HL-60 (cell line): ENCODE results near the gene WDFY1.
A peak's percentile ranks its signal among the peaks of the same experiment; 100 is the strongest.

Experiments used
- DNase-seq, 2 experiments: peaks; one replicate each; pipeline ENCODE4 v3.0.0-alpha.2; 2010 to 2020; ENCODE audit warnings: low read depth in 1 of 2, low spot score in 1 of 2
- H3K27ac ChIP-seq: fragments of 250-450 bp; sonication (Bioruptor Pico); replicated peaks from 2 replicates; pipeline ENCODE4 v1.5.1; 2020; ENCODE audit warnings: mild to moderate bottlenecking, moderate library complexity
- H3K27me3 ChIP-seq: fragments of 250-450 bp; sonication (Bioruptor Pico); 2 replicates; pipeline ENCODE4 v1.5.1; 2021; ENCODE audit warnings: mild to moderate bottlenecking, moderate library complexity; ENCODE audit not compliant: insufficient read depth, poor library complexity, severe bottlenecking
- H3K4me3 ChIP-seq: replicated peaks from 2 replicates; pipeline ENCODE4 v1.5.1; 2011; ENCODE audit warnings: mild to moderate bottlenecking, control low read depth, low read length; ENCODE audit not compliant: insufficient read depth
- GABPA ChIP-seq: IDR thresholded peaks from 2 replicates; pipeline ENCODE4 v1.6.1; 2012; ENCODE audit warnings: low read depth
- POLR2AphosphoS5 ChIP-seq: IDR thresholded peaks from 2 replicates; pipeline ENCODE4 v1.6.1; 2012; ENCODE audit warnings: low read depth
- SPI1 ChIP-seq: IDR thresholded peaks from 2 replicates; pipeline ENCODE4 v1.6.1; 2012; ENCODE audit warnings: low read depth, mild to moderate bottlenecking, borderline replicate concordance
- TF ChIP-seq, protein P1 (sequence below): IDR thresholded peaks from one replicate; pipeline ENCODE4 v1.5.1; 2011; ENCODE audit warnings: low read length, control low read depth, inconsistent platforms; ENCODE audit not compliant: insufficient read depth
- TF ChIP-seq, protein P2 (sequence below): IDR thresholded peaks from 2 replicates; pipeline ENCODE4 v1.6.1; 2012; ENCODE audit warnings: low read depth; ENCODE audit not compliant: insufficient replicate concordance

WDFY1 gene

GRCh38 chr2:223932816-223933800, 12.0 kb downstream of the WDFY1 start:
- DNase-seq, result no peak
- no peak for TF ChIP-seq SPI1
- TF ChIP-seq, protein P1, sequence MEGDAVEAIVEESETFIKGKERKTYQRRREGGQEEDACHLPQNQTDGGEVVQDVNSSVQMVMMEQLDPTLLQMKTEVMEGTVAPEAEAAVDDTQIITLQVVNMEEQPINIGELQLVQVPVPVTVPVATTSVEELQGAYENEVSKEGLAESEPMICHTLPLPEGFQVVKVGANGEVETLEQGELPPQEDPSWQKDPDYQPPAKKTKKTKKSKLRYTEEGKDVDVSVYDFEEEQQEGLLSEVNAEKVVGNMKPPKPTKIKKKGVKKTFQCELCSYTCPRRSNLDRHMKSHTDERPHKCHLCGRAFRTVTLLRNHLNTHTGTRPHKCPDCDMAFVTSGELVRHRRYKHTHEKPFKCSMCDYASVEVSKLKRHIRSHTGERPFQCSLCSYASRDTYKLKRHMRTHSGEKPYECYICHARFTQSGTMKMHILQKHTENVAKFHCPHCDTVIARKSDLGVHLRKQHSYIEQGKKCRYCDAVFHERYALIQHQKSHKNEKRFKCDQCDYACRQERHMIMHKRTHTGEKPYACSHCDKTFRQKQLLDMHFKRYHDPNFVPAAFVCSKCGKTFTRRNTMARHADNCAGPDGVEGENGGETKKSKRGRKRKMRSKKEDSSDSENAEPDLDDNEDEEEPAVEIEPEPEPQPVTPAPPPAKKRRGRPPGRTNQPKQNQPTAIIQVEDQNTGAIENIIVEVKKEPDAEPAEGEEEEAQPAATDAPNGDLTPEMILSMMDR, result no peak
- TF ChIP-seq, protein P2, sequence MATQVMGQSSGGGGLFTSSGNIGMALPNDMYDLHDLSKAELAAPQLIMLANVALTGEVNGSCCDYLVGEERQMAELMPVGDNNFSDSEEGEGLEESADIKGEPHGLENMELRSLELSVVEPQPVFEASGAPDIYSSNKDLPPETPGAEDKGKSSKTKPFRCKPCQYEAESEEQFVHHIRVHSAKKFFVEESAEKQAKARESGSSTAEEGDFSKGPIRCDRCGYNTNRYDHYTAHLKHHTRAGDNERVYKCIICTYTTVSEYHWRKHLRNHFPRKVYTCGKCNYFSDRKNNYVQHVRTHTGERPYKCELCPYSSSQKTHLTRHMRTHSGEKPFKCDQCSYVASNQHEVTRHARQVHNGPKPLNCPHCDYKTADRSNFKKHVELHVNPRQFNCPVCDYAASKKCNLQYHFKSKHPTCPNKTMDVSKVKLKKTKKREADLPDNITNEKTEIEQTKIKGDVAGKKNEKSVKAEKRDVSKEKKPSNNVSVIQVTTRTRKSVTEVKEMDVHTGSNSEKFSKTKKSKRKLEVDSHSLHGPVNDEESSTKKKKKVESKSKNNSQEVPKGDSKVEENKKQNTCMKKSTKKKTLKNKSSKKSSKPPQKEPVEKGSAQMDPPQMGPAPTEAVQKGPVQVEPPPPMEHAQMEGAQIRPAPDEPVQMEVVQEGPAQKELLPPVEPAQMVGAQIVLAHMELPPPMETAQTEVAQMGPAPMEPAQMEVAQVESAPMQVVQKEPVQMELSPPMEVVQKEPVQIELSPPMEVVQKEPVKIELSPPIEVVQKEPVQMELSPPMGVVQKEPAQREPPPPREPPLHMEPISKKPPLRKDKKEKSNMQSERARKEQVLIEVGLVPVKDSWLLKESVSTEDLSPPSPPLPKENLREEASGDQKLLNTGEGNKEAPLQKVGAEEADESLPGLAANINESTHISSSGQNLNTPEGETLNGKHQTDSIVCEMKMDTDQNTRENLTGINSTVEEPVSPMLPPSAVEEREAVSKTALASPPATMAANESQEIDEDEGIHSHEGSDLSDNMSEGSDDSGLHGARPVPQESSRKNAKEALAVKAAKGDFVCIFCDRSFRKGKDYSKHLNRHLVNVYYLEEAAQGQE, result no peak
- TF ChIP-seq POLR2AphosphoS5, result no peak
- TF ChIP-seq GABPA, result no peak
- H3K4me3 ChIP-seq, result no peak overlapping the region
- no peaks in the 10 kb centered on the region for H3K27me3 ChIP-seq
- H3K27ac ChIP-seq, result no peak overlapping the region

- Histone ChIP-seq H3K27me3 (no peaks in the 10 kb centered on the region), H3K4me3 (no peak overlapping the region), H3K27ac (no peak overlapping the region)
- peak in 1 of 2 experiments; percentile 44 for DNase-seq
- TF ChIP-seq, protein P2, result no peak
- no peak for TF ChIP-seq POLR2AphosphoS5
These were observed 14.8 kb downstream of the WDFY1 start for GRCh38 chr2:223930103-223930976.

DNA sequence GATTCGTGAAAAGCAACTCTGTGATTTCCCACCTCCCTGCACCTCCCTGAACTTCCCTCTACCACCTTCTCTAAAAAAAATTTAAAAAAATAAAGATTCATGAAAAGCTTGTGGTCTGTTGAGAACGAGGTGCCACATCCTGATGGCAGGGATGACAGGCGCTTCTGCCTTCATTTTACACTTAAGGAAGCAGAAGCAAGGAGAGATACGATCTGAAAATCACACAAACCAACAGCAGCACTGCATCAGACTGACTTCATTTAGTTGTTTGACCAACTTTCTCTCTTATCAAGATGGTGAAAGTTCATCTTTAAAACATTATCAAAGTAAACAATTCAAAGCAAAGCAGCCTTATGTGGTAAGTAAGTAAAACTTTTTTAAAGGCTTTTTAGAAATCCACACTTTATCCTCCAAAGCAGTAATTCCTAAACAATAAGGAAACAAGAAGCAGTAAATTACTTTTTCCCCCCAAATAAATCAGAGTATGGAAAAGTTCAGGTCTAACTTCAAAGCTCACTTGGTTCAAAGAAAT, 15.5 kb downstream of the WDFY1 start:
- TF ChIP-seq SPI1 (no peak), POLR2AphosphoS5 (no peak), GABPA (no peak)
- TF ChIP-seq, protein P1, result no peak
- TF ChIP-seq, protein P2, result no peak
- Histone ChIP-seq H3K27me3 (no peaks in the 10 kb centered on the region), H3K27ac (no peak overlapping the region), H3K4me3 (no peak overlapping the region)
- peak in 1 of 2 experiments; percentile 34 for DNase-seq
